IMR-90 (cell line): ENCODE results near the gene SUPT3H. TPM values are rescaled to one million over a fixed set of nuclear protein-coding genes. Genes with fewer than 3 reads are reported as not detected.

Experiments used
- ATAC-seq: fragments of 200-7000 bp; cut with Tn5 transposase; 2 replicates; pipeline ENCODE4 v1.9.1; 2020; ENCODE audit warnings: low read depth, mild to moderate bottlenecking, moderate library complexity
- BruUV-seq: library from RNA; stranded (reverse); fragments of 400-500 nt; replicated peaks from 2 replicates; lab custom pipeline; 2021; lab: Mats Ljungman, UMichigan
- CTCF ChIA-PET: fragments of 300-600 bp; formaldehyde crosslinking; extraction: SDS; loops from one replicate; lab custom pipeline; 2021; ENCODE audit warnings: antibody characterized with exemption; lab: Yijun Ruan, JAX
- POLR2A ChIA-PET: fragments of 300-600 bp; sonication (Branson Sonifier 250); formaldehyde crosslinking; loops from one replicate; lab custom pipeline; 2022; ENCODE audit warnings: antibody characterized with exemption; ENCODE audit not compliant: unreplicated experiment; lab: Charles Lee
- DNase-seq: peaks from one replicate; pipeline ENCODE4 v3.0.0; 2013
- H2AFZ ChIP-seq: replicated peaks from 2 replicates; pipeline ENCODE3; 2013; ENCODE audit warnings: low read length, mild to moderate bottlenecking; ENCODE audit not compliant: poor library complexity
- H2AK5ac ChIP-seq: 2 replicates; pipeline ENCODE4 v1.6.1; 2013; ENCODE audit warnings: low read depth, low read length, inconsistent platforms
- H2AK9ac ChIP-seq: replicated peaks from 2 replicates; pipeline ENCODE3; 2013; ENCODE audit warnings: mild to moderate bottlenecking, low read depth, low read length, moderate library complexity; ENCODE audit not compliant: poor library complexity
- H2BK120ac ChIP-seq: 2 replicates; pipeline ENCODE4 v1.6.1; 2013; ENCODE audit warnings: low read depth, low read length, inconsistent platforms
- H2BK15ac ChIP-seq: 3 replicates; pipeline ENCODE4 v1.6.1; 2013; ENCODE audit warnings: low read depth, low read length, inconsistent platforms
- H2BK20ac ChIP-seq: 2 replicates; pipeline ENCODE4 v1.6.1; 2013; ENCODE audit warnings: low read depth, mild to moderate bottlenecking, inconsistent platforms, low read length, moderate library complexity
- H2BK5ac ChIP-seq: 2 replicates; pipeline ENCODE4 v1.6.1; 2013; ENCODE audit warnings: mild to moderate bottlenecking, low read depth, low read length, inconsistent platforms; ENCODE audit not compliant: poor library complexity, severe bottlenecking
- H3K14ac ChIP-seq: replicated peaks from 2 replicates; pipeline ENCODE4 v1.6.1; 2013; ENCODE audit warnings: low read depth, low read length, inconsistent platforms
- H3K18ac ChIP-seq: 2 replicates; pipeline ENCODE4 v1.6.1; 2013; ENCODE audit warnings: low read depth, low read length, control low read depth
- H3K23ac ChIP-seq: 2 replicates; pipeline ENCODE4 v1.6.1; 2013; ENCODE audit warnings: low read depth, low read length, inconsistent platforms
- H3K27ac ChIP-seq: 2 replicates; pipeline ENCODE4 v1.5.1; 2013; ENCODE audit warnings: mild to moderate bottlenecking, control low read depth, low read length; ENCODE audit not compliant: insufficient read depth
- H3K27me3 ChIP-seq: 2 replicates; pipeline ENCODE4 v1.6.1; 2013; ENCODE audit warnings: low read length; ENCODE audit not compliant: control insufficient read depth, insufficient read depth
- H3K36me3 ChIP-seq: 2 replicates; pipeline ENCODE4 v1.6.1; 2013; ENCODE audit warnings: low read length, mixed read lengths; ENCODE audit not compliant: control insufficient read depth, insufficient read depth
- H3K4ac ChIP-seq: 2 replicates; pipeline ENCODE4 v1.6.1; 2013; ENCODE audit warnings: low read depth, low read length, inconsistent platforms
- H3K4me1 ChIP-seq: 2 replicates; pipeline ENCODE4 v1.6.1; 2013; ENCODE audit warnings: low read length, mixed read lengths; ENCODE audit not compliant: control insufficient read depth, insufficient read depth
- H3K4me2 ChIP-seq: 2 replicates; pipeline ENCODE4 v1.6.1; 2013; ENCODE audit warnings: low read depth, mild to moderate bottlenecking, control low read depth, low read length, moderate library complexity
- H3K4me3 ChIP-seq: 2 replicates; pipeline ENCODE4 v1.5.1; 2013; ENCODE audit warnings: low read depth, mild to moderate bottlenecking, control low read depth, low read length, moderate library complexity; ENCODE audit not compliant: insufficient read depth
- H3K56ac ChIP-seq: 2 replicates; pipeline ENCODE4 v1.6.1; 2013; ENCODE audit warnings: low read length, inconsistent platforms; ENCODE audit not compliant: insufficient read depth; ENCODE audit errors: extremely low read depth
- H3K79me1 ChIP-seq, 2 experiments: 2 replicates each; pipeline ENCODE4 v1.6.1; 2013; ENCODE audit warnings: low read length in 2 of 2, inconsistent platforms in 1 of 2, low read depth in 1 of 2
- H3K9ac ChIP-seq: 2 replicates; pipeline ENCODE4 v1.6.1; 2013; ENCODE audit warnings: low read depth, low read length, control low read depth
- H3K9me1 ChIP-seq: 2 replicates; pipeline ENCODE4 v1.6.1; 2013; ENCODE audit warnings: low read length, inconsistent platforms; ENCODE audit not compliant: insufficient read depth
- H3K9me3 ChIP-seq: 2 replicates; pipeline ENCODE4 v1.6.1; 2013; ENCODE audit warnings: low read length; ENCODE audit not compliant: control insufficient read depth, insufficient read depth
- H4K20me1 ChIP-seq: 2 replicates; pipeline ENCODE4 v1.6.1; 2013; ENCODE audit warnings: low read length, inconsistent platforms; ENCODE audit not compliant: insufficient read depth
- H4K5ac ChIP-seq: 2 replicates; pipeline ENCODE4 v1.6.1; 2013; ENCODE audit warnings: mild to moderate bottlenecking, low read depth, low read length, control low read depth
- H4K8ac ChIP-seq, 2 experiments: 2 replicates each; pipeline ENCODE4 v1.6.1; 2013; ENCODE audit warnings: low read depth in 2 of 2, low read length in 2 of 2, control low read depth in 1 of 2, inconsistent platforms in 1 of 2
- H4K91ac ChIP-seq: 2 replicates; pipeline ENCODE4 v1.6.1; 2013; ENCODE audit warnings: low read depth, low read length, inconsistent platforms; ENCODE audit not compliant: insufficient read depth
- CTCF ChIP-seq: conservative IDR thresholded peaks from 2 replicates; pipeline ENCODE4 v1.5.1; 2012; ENCODE audit warnings: mild to moderate bottlenecking, low read depth, low read length, improper control_type of control experiment
- ELK1 ChIP-seq: fragments of 150-350 bp; IDR thresholded peaks from 2 replicates; pipeline ENCODE4 v1.6.1; 2016; ENCODE audit warnings: low read depth, mild to moderate bottlenecking, low read length, moderate library complexity, borderline replicate concordance
- POLR2A ChIP-seq: IDR thresholded peaks from 2 replicates; pipeline ENCODE4 v1.6.1; 2012; ENCODE audit warnings: mild to moderate bottlenecking, low read depth, low read length
- RAD21 ChIP-seq: IDR thresholded peaks from 2 replicates; pipeline ENCODE4 v1.6.1; 2012; ENCODE audit warnings: low read length, improper control_type of control experiment
- RFX5 ChIP-seq: IDR thresholded peaks from 2 replicates; pipeline ENCODE4 v1.8.0; 2012; ENCODE audit warnings: low read depth, mild to moderate bottlenecking, low read length, moderate library complexity
- WGBS, 2 experiments: methylation state at CpG; one replicate each; pipeline versions ENCODE4 v1.1.5 to v1.1.7; 2013; ENCODE audit warnings: missing lambda C conversion rate in 2 of 2; ENCODE audit not compliant: insufficient read length in 1 of 2; ENCODE audit errors: extremely low coverage in 2 of 2; 5-methylcytosine and 5-hydroxymethylcytosine counted together
- dilution Hi-C: fragments of 300-500 bp; cut with HindIII; formaldehyde crosslinking; loops from one replicate; pipeline ENCODE4 v1.14.3; 2018; ENCODE audit warnings: low sequenced_read_pairs; ENCODE audit not compliant: unreplicated experiment
- in situ Hi-C: fragments of 300-500 bp; cut with MboI; formaldehyde crosslinking; loops from 3 replicates; pipeline ENCODE4 v1.14.3; 2019; ENCODE audit warnings: low sequenced_read_pairs, inconsistent platforms, mixed read lengths
- intact Hi-C: fragments of 100-400 bp; cut with micrococcal nuclease; formaldehyde crosslinking; loops from 2 replicates; pipeline ENCODE4 v1.10.0; 2022
- polyA plus RNA-seq, 3 experiments: library from polyadenylated mRNA; depleted of rRNA; stranded (reverse); fragments of >200 nt; gene quantifications; 2 replicates each; pipeline ENCODE4 v1.2.3, GENCODE V29; 2012; ENCODE audit warnings: low replicate concordance in 1 of 3
- total RNA-seq: library from RNA; depleted of rRNA; stranded (reverse); fragments of >200 nt; gene quantifications from 2 replicates; pipeline ENCODE4 v1.2.3, GENCODE V29; 2012

Gene SUPT3H
- total and polyA plus RNA-seq, 2 of the 4 experiments (the other 2 are of a cell fraction), result 4.5 to 5.0 TPM

- Histone ChIP-seq H3K4me2 (no peak overlapping the region), H2BK15ac (no peak overlapping the region), H4K8ac (no peak overlapping the region), H3K27ac (no peak overlapping the region), H3K56ac (no peak overlapping the region), H3K9me3 (no peaks in the 10 kb centered on the region), H3K4me3 (no peak overlapping the region), H4K91ac (no peak overlapping the region), H2BK5ac (no peak overlapping the region), H3K14ac (no peak overlapping the region), H4K5ac (no peak overlapping the region), H3K18ac (no peak overlapping the region), H3K9me1 (0 out of 2 replicates have a peak, but pooled peaks cover 2% of the 10 kb centered on the region), H2AFZ (no peak overlapping the region), H2BK20ac (no peak overlapping the region), H3K23ac (no peak overlapping the region), H2AK9ac (no peak overlapping the region), H3K36me3 (no peaks in the 10 kb centered on the region), H3K9ac (no peak overlapping the region), H3K27me3 (no peaks in the 10 kb centered on the region), H2BK120ac (no peak overlapping the region), H4K20me1 (no peaks in the 10 kb centered on the region), H2AK5ac (no peak overlapping the region), H3K79me1 (no peaks in the 10 kb centered on the region), H3K4me1 (peaks cover 3% of the 10 kb centered on the region; the same call in 1 of the 2 replicates), H3K4ac (no peak overlapping the region)
- no peak for TF ChIP-seq RAD21
- TF ChIP-seq CTCF, result no peak
- TF ChIP-seq POLR2A, result no peak
- TF ChIP-seq ELK1, result no peak
- TF ChIP-seq RFX5, result no peak
- ChIA-PET CTCF (interaction anchor here (0.6 kb wide), 1 partner anchor 1138 kb away, joined by 3 read pairs; no protein-coding TSS in a partner anchor), POLR2A (no interaction called here)
- WGBS, 2 experiments, result no CpG with 5 or more reads among the region's 2 CpGs
- no TSS peak for BruUV-seq
- dilution Hi-C loops (no loop called here), in situ Hi-C loops (no loop called here), intact Hi-C loops (no loop called here)
- no peak for ATAC-seq
- DNase-seq, result no peak
Observed at GRCh38 chr6:45353654-45354053, 24.1 kb downstream of the SUPT3H start.
